DOHH2 (cell line): ENCODE results near the gene IFNA5.

Experiments used
- H3F3A ChIP-seq: fragments of 200-600 bp; sonication (generic), shearing (Covaris generic); 2 replicates; pipeline ENCODE4 v1.6.0; 2016; ENCODE audit warnings: antibody characterized with exemption, mild to moderate bottlenecking; ENCODE audit not compliant: control insufficient read depth, insufficient read depth
- H3K27ac ChIP-seq: fragments of 200-600 bp; sonication (generic); 2 replicates; pipeline ENCODE4 v1.5.1; 2014; ENCODE audit warnings: low read depth, mild to moderate bottlenecking, low read length, moderate library complexity
- H3K27me3 ChIP-seq: fragments of 200-600 bp; sonication (generic); 2 replicates; pipeline ENCODE4 v1.6.1; 2014; ENCODE audit warnings: mild to moderate bottlenecking, low read length, mixed read lengths; ENCODE audit not compliant: control insufficient read depth
- H3K36me3 ChIP-seq: fragments of 200-600 bp; sonication (generic); 2 replicates; pipeline ENCODE4 v1.6.1; 2014; ENCODE audit warnings: mild to moderate bottlenecking, low read length, moderate library complexity, mixed read lengths; ENCODE audit not compliant: control insufficient read depth
- H3K4me1 ChIP-seq: fragments of 200-600 bp; sonication (generic); 2 replicates; pipeline ENCODE4 v1.6.1; 2014; ENCODE audit warnings: mild to moderate bottlenecking, low read length, mixed read lengths; ENCODE audit not compliant: control insufficient read depth
- H3K4me2 ChIP-seq: fragments of 200-600 bp; sonication (generic); 2 replicates; pipeline ENCODE4 v1.6.0; 2014; ENCODE audit warnings: mild to moderate bottlenecking, low read length, moderate library complexity
- H3K4me3 ChIP-seq: fragments of 200-600 bp; sonication (generic); 2 replicates; pipeline ENCODE4 v1.5.1; 2014; ENCODE audit warnings: mild to moderate bottlenecking, low read length, mixed read lengths
- H3K79me2 ChIP-seq: fragments of 200-600 bp; sonication (generic); 2 replicates; pipeline ENCODE4 v1.6.1; 2014; ENCODE audit warnings: mild to moderate bottlenecking, low read length, mixed read lengths; ENCODE audit not compliant: control insufficient read depth
- H3K9me2 ChIP-seq: fragments of 200-600 bp; sonication (generic); replicated peaks from 2 replicates; pipeline ENCODE4 v1.6.1; 2014; ENCODE audit warnings: mild to moderate bottlenecking, low read length, mixed read lengths; ENCODE audit not compliant: control insufficient read depth
- H3K9me3 ChIP-seq: fragments of 200-600 bp; sonication (generic); 2 replicates; pipeline ENCODE4 v1.6.1; 2014; ENCODE audit warnings: antibody characterized with exemption, low read length, mixed read lengths; ENCODE audit not compliant: control insufficient read depth, insufficient read depth
- H4K20me1 ChIP-seq: fragments of 200-600 bp; sonication (generic); 2 replicates; pipeline ENCODE4 v1.6.0; 2014; ENCODE audit warnings: low read depth, mild to moderate bottlenecking, antibody characterized with exemption, low read length, moderate library complexity; ENCODE audit not compliant: control insufficient read depth, insufficient read depth
- CTCF ChIP-seq: fragments of 200-600 bp; sonication (generic); IDR thresholded peaks from one replicate; pipeline ENCODE4 v1.5.1; 2014; ENCODE audit warnings: antibody characterized with exemption, mild to moderate bottlenecking, low read depth, low read length; ENCODE audit not compliant: poor library complexity, severe bottlenecking
- EZH2phosphoT487 ChIP-seq: fragments of 200-600 bp; sonication (generic); IDR thresholded peaks from 2 replicates; pipeline ENCODE4 v1.6.1; 2017; ENCODE audit warnings: borderline replicate concordance, mild to moderate bottlenecking, antibody characterized with exemption, low read length, moderate library complexity, mixed read lengths

Gene IFNA5

GRCh38 chr9:21336457-21336856 lies 31.3 kb upstream of the IFNA5 start:
- H3K36me3 ChIP-seq = peaks cover 31% of the 10 kb centered on the region
- H3K9me3 ChIP-seq = no peaks in the 10 kb centered on the region
- H3K27me3 ChIP-seq = peaks cover 13% of the 10 kb centered on the region
- no peak overlapping the region for H3K4me2 ChIP-seq
- peaks cover 13% of the 10 kb centered on the region; the same call in 1 of the 2 replicates for H4K20me1 ChIP-seq
- H3K79me2 ChIP-seq = peaks cover 38% of the 10 kb centered on the region
- H3K4me1 ChIP-seq = peaks cover 40% of the 10 kb centered on the region
- H3K27ac ChIP-seq = no peak overlapping the region
- no peaks in the 10 kb centered on the region for H3F3A ChIP-seq
- TF ChIP-seq EZH2phosphoT487 = no peak
- no peak for TF ChIP-seq CTCF
- no peak overlapping the region for H3K4me3 ChIP-seq
- H3K9me2 ChIP-seq = no peaks in the 10 kb centered on the region

GRCh38 chr9:21334701-21335632 lies 29.9 kb upstream of the IFNA5 start, which contains the start of gene KLHL9:
Gene KLHL9, minus strand, starts transcription at chr9:21335404. Its CDS starts 545 bp downstream, at chr9:21334859.
- Histone ChIP-seq H3K4me1 (peaks cover 40% of the 10 kb centered on the region), H3K79me2 (peaks cover 53% of the 10 kb centered on the region), H3K4me2 (peak within 1 kb of the TSS; percentile 85), H3K9me2 (no peaks in the 10 kb centered on the region), H3K27me3 (peaks cover 11% of the 10 kb centered on the region), H3K9me3 (no peaks in the 10 kb centered on the region), H3F3A (no peaks in the 10 kb centered on the region), H3K27ac (peak within 1 kb of the TSS; percentile 58), H4K20me1 (peaks cover 13% of the 10 kb centered on the region; the same call in 1 of the 2 replicates), H3K36me3 (peaks cover 41% of the 10 kb centered on the region), H3K4me3 (peak within 1 kb of the TSS; percentile 93)
- TF ChIP-seq EZH2phosphoT487 = no peak

GRCh38 chr9:21333226-21333625 lies 28.1 kb upstream of the IFNA5 start:
- no peaks in the 10 kb centered on the region for H3F3A ChIP-seq
- peaks cover 68% of the 10 kb centered on the region for H3K79me2 ChIP-seq
- H3K4me3 ChIP-seq = peak overlapping the region; percentile 93
- H3K4me2 ChIP-seq = peak overlapping the region; percentile 85
- no peak for TF ChIP-seq EZH2phosphoT487
- TF ChIP-seq CTCF = no peak
- H3K27ac ChIP-seq = no peak overlapping the region
- peaks cover 13% of the 10 kb centered on the region; the same call in 1 of the 2 replicates for H4K20me1 ChIP-seq
- H3K27me3 ChIP-seq = 0 out of 2 replicates have a peak, but pooled peaks cover 4% of the 10 kb centered on the region
- peaks cover 40% of the 10 kb centered on the region for H3K4me1 ChIP-seq
- peaks cover 48% of the 10 kb centered on the region for H3K36me3 ChIP-seq
- H3K9me3 ChIP-seq = no peaks in the 10 kb centered on the region
- H3K9me2 ChIP-seq = no peaks in the 10 kb centered on the region
